BJ (cell line): ENCODE data around the gene RASGEF1C. TPM values are rescaled to one million over a fixed set of nuclear protein-coding genes. Genes with fewer than 3 reads are reported as not detected.

Experiments
- CTCF ChIA-PET: fragments of 350-600 bp; formaldehyde crosslinking; extraction: SDS; loops from one replicate; lab custom pipeline; 2021; ENCODE audit warnings: antibody characterized with exemption, inconsistent platforms; lab: Yijun Ruan, JAX
- POLR2A ChIA-PET: fragments of 300-600 bp; sonication (Branson Sonifier 250); formaldehyde crosslinking; extraction: SDS; loops from one replicate; lab custom pipeline; 2021; ENCODE audit warnings: antibody characterized with exemption; lab: Charles Lee
- DNase-seq: peaks from one replicate; pipeline ENCODE4 v3.0.0-alpha.2; 2011; ENCODE audit warnings: low read depth
- H3K27me3 ChIP-seq: 2 replicates; pipeline ENCODE4 v1.6.0; 2011; ENCODE audit warnings: low read length; ENCODE audit not compliant: control insufficient read depth, insufficient read depth
- H3K36me3 ChIP-seq: 2 replicates; pipeline ENCODE4 v1.5.1; 2011; ENCODE audit warnings: low read length; ENCODE audit not compliant: control insufficient read depth, insufficient read depth
- H3K4me3 ChIP-seq: 2 replicates; pipeline ENCODE4 v1.5.1; 2011; ENCODE audit warnings: low read depth, mild to moderate bottlenecking, control low read depth, low read length
- CTCF ChIP-seq: IDR thresholded peaks from 2 replicates; pipeline ENCODE4 v1.5.1; 2011; ENCODE audit warnings: low read depth, mild to moderate bottlenecking, control low read depth, inconsistent platforms, low read length, moderate library complexity; ENCODE audit not compliant: insufficient read depth
- polyA plus RNA-seq: library from polyadenylated mRNA; depleted of rRNA; stranded (reverse); fragments of >200 nt; gene quantifications from 2 replicates; pipeline ENCODE4 v1.2.3, GENCODE V29; 2011

Gene RASGEF1C
- polyA plus RNA-seq, 1 experiment: not detected

- DNase-seq: no peak
- POLR2A ChIA-PET: no interaction called here
- CTCF ChIA-PET: interaction anchor here (6.6 kb wide), 1 partner anchor 9 kb away, joined by 30 read pairs; no protein-coding TSS in a partner anchor
- no peak for TF ChIP-seq CTCF
- Histone ChIP-seq H3K36me3 (no peaks in the 10 kb centered on the region), H3K27me3 (peaks cover 4% of the 10 kb centered on the region; the same call in 1 of the 2 replicates), H3K4me3 (no peak overlapping the region)
These were observed 127.5 kb downstream of the RASGEF1C start for GRCh38 chr5:180081481-180081880.

DNA sequence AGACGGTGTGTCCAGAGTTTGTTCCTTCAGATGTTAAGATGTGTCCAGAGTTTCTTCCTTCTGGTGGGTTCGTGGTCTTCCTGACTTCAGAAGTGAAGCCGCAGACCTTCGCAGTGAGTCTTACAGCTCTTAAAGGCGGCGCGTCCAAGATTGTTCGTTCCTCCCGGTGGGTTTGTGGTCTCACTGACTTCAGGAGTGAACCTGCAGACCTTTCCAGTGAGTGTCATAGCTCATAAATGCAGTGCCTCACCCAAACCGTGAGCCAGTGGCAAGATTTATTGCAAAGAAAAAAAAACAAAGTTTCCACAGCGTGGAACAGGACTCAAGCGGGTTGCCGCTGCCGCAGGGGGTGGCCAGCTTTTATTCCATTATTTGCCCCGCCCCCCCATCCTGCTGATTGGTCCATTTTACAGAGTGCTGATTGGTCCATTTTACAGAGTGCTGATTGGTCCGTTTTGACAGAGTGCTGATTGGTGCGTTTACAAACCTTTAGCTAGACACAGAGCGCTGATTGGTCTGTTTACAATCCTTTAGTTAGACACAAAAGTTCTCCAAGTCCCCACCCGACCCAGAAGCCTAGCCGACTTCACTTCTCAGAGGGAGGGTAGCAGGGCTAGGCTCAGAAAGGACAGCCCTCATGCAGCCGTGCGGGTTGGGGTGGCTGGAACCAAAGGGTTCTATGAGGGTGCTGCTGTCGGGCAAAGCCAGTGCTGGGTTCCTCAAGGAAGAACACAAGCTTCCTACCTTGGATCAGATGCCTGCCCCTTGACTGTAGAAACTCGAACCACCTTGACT, 128.3 kb downstream of the RASGEF1C start:
- no peak overlapping the region for H3K4me3 ChIP-seq
- CTCF ChIA-PET: interaction anchor here (6.6 kb wide), 1 partner anchor 10 kb away, joined by 30 read pairs; no protein-coding TSS in a partner anchor
- peaks cover 4% of the 10 kb centered on the region; the same call in 1 of the 2 replicates for H3K27me3 ChIP-seq
- TF ChIP-seq CTCF: no peak
- no peaks in the 10 kb centered on the region for H3K36me3 ChIP-seq
- POLR2A ChIA-PET: no interaction called here
- DNase-seq: no peak

- TF ChIP-seq CTCF: no peak
- no peaks in the 10 kb centered on the region for H3K36me3 ChIP-seq
- CTCF ChIA-PET: interaction anchor here (1.2 to 6.6 kb wide), 2 partner anchors 11 to 15 kb away, joined by 4 to 30 read pairs; no protein-coding TSS in a partner anchor
- POLR2A ChIA-PET: no interaction called here
- peaks cover 4% of the 10 kb centered on the region; the same call in 1 of the 2 replicates for H3K27me3 ChIP-seq
- DNase-seq: no peak
- H3K4me3 ChIP-seq: no peak overlapping the region
These were observed 129.1 kb downstream of the RASGEF1C start for GRCh38 chr5:180079702-180080466.

GRCh38 chr5:180078348-180078747, 130.7 kb downstream of the RASGEF1C start:
- no peak for DNase-seq
- no peaks in the 10 kb centered on the region for H3K36me3 ChIP-seq
- CTCF ChIA-PET: interaction anchor here (0.8 to 6.6 kb wide), 2 partner anchors 11 to 13 kb away, joined by 3 to 30 read pairs; no protein-coding TSS in a partner anchor
- TF ChIP-seq CTCF: no peak
- H3K27me3 ChIP-seq: peaks cover 4% of the 10 kb centered on the region
- no peak overlapping the region for H3K4me3 ChIP-seq
- POLR2A ChIA-PET: no interaction called here
